HG02571 (cell line): ENCODE data around the gene SYT1.

ENCODE experiments used
- ATAC-seq: cut with Tn5 transposase; IDR thresholded peaks from one replicate; pipeline ENCODE4 v1.9.1; 2021; ENCODE audit warnings: mild to moderate bottlenecking, moderate library complexity; ENCODE audit not compliant: unreplicated experiment

SYT1 gene

DNA sequence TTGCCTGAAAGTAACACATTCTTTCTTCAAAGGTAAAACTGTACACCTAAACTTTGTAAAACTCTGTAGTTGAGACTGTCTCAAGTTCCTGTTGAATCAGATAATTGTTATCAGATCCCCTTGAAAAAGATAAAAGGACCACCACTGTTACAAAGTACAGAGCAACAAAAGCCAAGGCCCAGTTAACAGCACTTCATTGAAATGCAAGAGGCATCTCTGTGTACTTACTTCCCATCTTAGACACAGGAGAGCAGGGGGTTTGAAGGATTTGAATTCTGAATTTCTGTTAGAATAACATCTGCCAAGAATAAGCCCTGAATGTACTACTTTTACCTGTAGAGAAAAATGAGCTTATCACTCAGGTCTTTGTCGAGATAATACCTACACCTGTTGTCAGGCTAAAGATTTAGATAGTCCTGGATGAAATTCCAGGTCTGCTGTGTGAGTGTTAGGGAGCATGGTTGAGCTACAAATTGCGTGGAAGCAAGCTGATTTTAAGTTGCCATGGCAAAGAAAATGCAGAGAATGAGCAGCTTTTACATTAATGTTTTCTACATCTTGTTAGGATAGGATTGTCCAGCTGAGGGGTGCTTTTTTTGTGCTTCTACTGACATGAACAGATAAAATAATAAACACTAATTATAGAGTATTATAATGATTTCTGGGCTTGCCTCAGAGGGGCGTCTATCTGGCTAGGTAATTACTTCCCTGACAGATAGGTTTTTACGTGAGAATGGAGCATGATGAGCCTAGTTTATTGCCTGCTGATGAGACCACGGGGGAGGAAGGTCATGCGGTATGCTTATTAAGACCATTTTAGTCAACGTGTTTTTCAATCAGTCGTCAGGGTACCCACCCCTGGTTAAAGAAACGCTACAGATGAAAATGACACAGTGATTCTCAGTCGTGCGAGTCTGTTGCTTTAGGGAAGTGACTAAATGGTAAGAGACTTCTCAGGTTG, 517.0 kb downstream of the SYT1 start:
- no peak for ATAC-seq

- no peak for ATAC-seq
These were observed 520.0 kb downstream of the SYT1 start for GRCh38 chr12:79384551-79384950.

DNA sequence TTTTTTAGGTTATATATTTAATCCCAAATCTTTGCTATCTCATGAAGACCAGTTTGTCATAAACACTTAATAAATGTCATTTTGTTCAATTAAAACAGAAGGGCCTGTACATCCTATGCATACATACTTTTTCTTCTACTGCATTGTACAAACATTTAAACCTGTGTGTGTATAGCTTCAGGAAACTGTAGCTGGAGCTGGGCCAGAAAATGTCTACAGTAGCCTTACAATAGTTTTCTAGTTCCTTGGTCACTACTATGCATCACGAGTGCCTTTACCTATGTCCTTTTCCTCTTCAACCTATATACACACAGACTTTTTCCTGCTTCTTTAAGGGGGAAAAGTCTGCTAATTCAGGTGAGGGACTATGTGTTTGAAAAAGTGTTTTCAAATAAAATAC, 523.4 kb downstream of the SYT1 start:
- ATAC-seq: no peak

DNA sequence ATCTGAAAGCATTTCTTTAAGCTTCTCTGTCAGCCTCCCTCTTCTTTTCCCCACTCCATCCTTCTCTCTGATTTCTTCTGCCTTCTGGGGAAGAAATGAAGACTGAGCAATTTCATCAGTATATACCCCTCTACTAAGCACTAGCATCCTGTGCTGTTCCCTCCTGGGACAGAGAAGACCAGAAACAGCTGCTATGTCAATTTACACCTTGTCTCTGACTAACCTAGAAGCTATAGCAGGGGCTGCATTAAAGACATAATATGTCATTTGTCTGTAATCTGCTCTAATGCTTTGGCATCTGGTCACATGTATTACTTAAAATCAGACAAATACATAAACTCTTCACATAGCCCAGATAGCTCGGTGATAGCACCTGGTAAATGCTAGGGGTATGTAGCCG, 529.3 kb downstream of the SYT1 start:
- no peak for ATAC-seq

DNA sequence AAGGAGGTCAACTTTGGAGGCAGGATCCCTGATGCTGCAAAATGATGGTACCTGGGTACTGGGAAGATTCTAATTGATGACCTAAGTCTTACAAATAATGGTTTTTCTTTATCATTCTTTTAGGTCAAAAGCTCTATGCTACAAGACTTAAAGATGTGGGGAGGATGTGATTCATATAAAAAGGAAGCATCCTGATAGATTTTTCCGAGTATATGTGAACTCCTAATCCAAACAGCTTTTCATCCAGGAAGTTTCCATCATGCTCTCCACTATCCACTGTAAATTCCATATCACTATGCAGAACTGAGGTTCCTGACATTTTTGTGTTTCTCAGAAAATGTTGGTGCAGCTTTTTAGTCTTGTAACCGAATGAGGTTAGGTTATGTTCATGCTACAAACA, 533.0 kb downstream of the SYT1 start:
- ATAC-seq: no peak

DNA sequence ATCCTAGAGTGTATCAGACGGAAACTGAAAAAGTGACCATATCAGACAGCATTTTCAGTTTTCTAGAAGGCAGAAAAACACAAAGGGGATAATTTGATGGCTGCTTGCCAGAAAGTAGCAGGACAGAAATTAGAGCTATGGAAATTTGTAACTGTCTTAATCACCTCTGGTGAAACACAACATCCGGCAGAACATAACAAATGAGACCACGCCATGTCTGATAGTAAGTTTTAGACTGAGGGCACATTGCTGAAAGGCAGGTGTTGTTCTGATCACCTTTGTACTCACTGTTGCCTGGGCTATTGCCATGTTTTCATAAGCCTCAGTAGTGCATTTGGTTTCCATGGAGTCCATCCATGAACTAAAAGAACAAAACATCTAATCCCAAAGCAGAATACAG, 535.9 kb downstream of the SYT1 start:
- ATAC-seq: no peak

DNA sequence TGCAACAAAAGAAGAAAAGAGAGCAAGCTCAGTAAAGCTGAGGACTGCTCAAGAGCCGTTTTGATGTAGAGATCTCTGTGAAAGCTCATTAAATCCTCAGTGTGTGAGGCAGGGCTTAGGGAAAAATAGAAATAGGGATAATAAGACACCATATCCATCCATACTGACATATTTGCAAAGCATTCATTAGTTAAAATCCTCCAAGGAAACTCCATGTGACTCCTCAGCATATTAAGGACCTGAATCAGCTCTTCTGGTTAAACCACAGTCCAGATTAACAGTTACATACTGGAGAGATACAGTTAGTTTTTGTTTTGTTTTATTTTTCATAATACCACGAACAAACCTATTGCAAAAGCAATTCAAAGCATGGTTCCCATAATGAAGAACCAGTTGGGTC, 538.0 kb downstream of the SYT1 start:
- no peak for ATAC-seq

DNA sequence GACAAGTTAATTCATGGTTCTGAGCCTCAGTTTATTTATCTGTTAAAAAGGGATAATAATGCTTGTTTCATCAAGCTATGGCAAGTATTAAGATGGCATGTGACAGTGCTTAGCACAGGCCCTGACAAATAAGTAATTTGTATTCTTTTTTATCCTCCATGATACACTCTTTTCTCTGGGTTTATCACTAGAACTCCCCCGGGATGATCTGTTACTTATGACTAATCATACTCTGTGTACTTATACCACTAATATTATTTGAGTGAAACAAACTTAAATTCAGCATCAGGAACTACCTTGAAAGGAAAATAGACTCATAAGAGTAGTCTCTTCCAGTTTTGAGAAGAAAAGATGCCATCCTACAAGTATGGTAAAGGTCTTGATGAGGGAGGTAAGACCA, 542.4 kb downstream of the SYT1 start:
- ATAC-seq: no peak

DNA sequence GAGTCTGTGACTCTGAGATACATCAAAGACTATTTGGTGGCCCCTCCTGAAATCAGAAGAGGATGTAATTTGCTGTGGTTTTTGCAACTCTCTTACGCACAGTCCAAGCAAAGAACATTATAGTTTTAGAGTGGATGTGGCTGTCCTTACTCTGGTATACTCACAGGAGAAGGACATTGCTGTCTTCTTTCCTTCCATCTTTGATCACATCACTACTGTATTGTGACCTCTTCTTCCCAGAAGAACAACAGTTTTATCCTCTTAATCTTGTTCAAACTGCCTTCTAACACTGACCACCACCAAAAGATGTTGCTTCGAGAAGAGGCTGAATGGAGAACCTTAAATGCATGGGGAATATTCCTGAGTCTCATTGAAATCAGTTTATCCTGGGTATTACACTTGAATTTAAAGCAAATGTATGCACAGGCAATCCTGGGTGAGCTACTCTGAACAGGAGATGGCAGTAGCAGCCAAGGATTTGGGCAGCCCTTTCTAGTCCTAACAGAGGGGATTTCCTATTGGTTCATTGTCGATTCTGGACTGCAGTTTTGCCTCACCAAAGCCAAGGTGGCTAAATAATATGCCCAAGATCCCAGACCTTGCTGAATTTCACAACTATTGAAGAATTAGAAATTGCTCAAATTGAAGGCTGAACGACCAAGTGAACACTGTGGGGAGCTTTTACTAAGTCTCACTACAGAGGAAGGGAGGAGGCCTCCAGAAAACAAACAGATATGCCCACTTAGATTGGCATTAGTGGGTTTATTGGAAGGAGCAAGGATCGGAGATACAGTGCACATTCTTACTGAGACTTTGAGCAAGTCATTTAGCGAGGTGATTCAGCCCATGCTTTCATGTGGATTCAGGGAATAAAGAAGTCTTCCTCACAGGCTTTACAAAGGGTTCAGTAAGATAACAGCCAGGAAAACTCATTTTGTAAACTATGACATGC, 543.4 kb downstream of the SYT1 start:
- peak; percentile 76 for ATAC-seq

DNA sequence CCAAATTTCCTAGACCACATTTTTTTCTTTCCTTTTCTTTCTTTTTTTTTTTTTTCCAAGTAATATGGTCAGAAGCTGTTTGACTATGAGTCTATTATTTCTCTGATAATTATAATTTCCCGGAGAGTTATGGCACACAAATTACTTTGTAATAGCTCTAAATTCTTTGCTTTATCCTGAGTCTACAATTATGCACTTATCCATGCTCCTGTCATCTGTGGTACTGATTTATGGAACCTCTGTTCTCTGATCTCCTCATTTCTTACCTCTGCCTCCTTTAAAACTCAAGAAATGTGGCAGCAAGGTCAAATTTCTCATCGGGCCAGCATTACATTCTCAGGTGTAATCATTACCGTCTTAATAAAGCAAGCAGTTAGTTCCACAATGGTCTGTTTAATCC, 544.1 kb downstream of the SYT1 start:
- ATAC-seq: no peak

DNA sequence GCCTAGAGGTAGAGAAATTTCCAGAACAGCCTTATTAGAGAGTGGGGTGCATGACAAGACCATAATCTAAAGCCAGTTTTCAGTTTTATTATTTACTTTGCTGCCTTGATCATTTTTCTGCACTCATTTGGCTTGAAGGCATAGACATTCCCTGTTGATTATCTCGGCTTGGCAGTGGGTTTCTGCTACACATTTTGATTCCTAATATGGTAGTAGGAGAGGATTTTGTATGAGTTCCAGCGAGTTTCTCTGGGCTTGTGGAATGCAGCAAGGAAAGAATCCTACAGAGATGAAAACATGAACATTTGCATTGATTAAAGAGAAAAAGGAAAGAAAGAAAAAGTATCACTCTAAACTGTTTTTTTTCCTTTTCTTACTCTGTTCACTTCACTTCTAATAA, 545.0 kb downstream of the SYT1 start:
- no peak for ATAC-seq

- ATAC-seq: no peak
These were observed 547.2 kb downstream of the SYT1 start for GRCh38 chr12:79411791-79412190.

DNA sequence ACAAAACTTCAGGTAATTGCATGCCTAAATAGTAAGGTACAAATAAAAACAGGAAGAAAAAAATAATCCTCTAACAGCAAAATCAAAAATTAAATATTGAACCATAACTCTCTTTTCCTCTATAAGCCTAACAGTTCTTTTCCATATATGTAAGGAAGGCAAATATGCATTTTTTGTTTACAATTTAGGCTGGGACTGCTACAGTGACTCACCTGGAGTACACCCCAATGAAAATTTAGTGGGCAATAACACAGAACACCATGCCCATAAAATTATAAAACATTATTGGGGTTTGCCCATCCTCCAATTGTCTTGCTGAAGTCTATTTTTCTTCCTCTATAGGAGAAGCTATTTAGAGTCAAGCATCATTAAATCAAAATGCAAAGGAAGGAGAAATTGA, 549.2 kb downstream of the SYT1 start:
- no peak for ATAC-seq

DNA sequence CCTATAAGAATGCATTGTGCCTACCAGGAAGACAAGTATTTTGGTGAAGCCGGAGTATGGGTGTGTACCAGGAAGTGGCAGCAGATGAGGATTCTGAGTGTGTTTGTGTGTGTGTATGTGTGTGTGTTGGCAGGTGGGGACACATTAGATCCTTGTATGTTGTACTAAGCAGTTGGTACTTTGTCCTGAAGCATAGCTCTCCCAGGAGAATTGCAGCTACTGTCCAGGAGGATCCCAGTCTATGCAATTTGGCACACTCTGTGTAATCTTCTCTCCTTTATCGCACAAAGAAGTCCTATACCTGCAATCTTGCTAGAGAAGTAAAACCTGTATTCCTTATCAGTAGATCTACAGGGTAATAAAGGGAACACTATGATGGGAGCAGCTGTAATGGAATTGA, 549.7 kb downstream of the SYT1 start:
- ATAC-seq: no peak

DNA sequence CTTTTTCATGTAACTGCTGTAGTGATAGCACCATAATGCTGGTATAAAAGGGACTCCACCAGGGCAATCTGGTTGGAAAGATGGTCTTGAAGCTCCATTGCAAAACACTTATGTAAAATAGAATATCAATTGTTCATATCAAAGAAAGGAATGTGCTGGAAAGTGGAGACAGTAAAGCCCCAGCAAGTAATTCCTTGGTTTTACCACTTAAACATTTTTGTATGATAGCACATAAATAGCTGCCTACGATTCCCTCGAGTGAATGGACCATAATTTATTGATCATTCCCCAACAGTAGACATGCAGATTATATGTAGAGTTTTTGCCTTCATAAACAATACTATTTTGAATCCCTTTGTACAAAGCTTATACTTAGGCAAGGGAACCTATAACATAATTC, 550.7 kb downstream of the SYT1 start:
- ATAC-seq: no peak

DNA sequence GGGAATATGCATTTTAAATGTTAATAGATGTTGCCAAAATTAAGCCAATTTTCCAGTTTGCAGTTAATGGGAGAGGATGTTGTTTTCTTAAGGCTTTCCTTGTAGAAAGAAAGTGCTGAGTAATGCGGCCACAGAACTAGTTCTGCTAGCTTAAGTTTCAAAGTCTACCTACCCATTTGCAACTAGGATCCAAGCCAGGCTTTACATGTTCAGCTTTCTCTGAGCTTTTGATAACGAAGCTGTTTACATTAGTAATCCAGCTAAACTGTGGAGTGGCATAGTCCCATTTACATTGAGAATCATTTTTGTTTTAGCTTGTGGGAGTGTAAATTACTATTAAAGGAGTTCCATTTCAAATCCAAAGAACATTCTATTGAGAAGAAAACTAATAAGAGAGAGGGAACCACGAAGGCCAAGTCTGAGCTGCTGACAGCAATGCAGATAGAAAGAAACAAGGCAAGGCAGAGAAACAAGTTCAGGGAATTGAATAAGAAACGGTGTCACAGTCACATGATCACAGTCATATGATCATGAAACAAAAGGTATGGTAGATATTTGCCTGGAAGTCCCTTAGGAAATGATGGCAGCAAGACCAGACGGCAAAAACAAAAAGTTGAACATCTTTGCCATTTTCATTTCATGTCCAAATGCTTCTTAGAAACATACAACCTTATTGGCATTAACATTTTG, 551.3 kb downstream of the SYT1 start:
- no peak for ATAC-seq

GRCh38 chr12:79420146-79420618, 555.6 kb downstream of the SYT1 start:
- ATAC-seq: no peak

GRCh38 chr12:79421236-79421740, 556.7 kb downstream of the SYT1 start:
- ATAC-seq: no peak

- ATAC-seq: no peak
These were observed 557.7 kb downstream of the SYT1 start for GRCh38 chr12:79422060-79422812.

DNA sequence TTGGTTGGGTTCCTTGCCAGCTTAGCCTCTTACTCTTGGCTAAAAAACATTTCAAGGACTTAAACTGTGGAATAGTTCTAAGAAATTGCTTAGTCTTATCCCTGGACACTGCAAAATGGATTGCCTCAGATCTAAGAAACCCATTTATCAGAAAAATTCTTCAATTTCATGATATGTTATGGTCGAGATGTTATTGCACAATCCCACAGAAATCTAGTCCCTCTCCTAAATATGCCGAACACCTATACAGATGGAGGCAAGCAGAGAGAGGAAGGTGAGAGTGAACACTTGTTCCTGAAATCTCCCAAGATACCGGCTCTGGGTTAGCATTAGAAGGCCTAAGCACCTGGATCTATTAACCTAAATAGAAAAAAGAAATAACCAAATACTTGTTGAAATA, 559.0 kb downstream of the SYT1 start:
- no peak for ATAC-seq
